Skin of body (tissue), 2 donors: ENCODE data around the gene LAPTM5. TPM values are rescaled to one million over a fixed set of nuclear protein-coding genes. Genes with fewer than 3 reads are reported as not detected.

Experiments
- DNase-seq: peaks from one replicate; lab custom pipeline; 2025; lab: John Stamatoyannopoulos, UW
- total RNA-seq: library from RNA; depleted of rRNA; stranded (reverse); fragments of >200 nt; gene quantifications from one replicate; pipeline ENCODE4 v1.2.3, GENCODE V29; 2014

The LAPTM5 gene
- total RNA-seq, 1 donor from 2014 or later = 16.8 TPM

DNA sequence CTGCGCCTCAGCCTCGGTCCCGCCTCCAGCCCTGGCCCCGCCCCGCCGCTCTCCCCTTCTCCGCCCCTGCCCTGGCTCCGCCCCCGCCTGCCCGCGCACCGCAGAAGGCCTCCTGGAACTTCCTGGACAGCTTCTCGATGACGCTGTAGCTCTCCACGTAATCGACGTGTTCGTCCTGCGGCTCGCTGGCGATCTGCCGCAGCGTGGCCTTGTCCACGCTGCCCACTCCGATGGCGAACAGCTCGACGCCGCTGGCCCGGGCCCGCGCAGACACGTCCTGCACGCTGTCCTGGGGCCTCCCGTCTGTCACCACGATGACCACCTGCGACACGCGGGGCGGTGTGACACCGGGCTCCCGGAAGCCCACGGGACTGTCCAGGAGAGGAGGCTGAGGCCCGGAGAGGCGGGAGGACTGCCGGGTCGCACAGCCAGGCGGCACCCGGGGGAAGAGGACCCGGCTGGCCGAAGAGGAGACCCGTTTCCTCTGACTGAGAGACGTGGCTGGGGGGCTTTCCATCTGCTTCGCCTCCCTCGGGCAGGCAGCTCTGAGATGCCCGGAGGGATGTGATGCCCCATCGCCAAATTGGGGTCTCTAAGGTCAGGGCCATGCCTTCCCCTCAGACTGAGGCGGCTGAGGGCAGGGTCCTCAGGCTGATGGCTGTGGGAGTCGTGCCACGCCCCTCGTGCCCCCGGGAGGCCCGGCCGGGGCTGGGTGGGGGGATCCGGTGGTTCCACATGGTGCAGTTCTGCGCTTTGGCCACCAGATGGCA is 38.8 kb downstream of the LAPTM5 start:
- peak; percentile 99 for DNase-seq

DNA sequence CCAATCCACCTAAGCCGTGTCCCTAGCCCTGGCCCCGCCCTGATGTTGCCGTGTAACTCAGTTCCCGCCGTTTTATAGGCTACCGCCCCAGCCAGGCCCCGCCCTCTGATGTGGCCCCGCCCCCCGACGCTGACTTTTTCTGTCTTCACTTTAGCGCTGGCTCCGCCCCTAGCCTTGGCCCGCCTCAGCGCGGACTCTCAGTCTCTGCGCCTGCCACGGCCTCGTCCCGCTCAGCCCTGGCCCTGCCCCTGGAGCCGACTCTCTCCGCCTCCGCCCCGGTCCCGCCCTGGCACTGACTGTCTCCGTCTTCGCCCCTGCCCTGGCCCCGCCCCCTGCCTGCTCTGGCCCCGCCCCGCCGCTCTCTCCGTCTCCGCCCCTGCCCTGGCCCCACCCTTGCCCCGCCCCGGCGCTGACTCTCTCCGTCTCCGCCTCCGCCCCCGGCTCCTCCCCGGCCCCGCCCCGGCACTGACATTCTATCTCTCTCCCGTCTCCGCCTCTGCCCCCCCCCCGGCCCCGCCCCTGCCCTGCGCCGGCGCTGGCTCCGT is 39.4 kb downstream of the LAPTM5 start:
- peak; percentile 99 for DNase-seq

DNA sequence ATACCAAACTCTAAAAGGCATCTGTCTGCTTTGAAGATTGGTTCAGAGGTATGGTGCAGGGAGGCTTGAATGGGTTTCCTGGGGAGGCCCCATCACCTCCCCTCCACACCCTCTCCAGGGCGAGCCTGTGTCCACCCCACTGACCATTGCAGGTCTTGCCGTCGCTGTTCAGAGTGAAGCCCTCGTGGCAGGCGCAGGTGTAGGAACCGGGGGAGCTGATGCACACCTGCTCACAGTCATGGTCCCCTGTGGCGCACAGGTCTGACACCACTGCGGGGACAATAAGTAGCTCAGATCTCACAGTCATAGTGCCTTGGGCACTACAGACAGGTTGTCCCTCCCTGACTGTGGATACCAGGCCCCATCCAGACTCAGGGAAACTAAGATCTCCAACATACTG is 40.9 kb downstream of the LAPTM5 start:
- DNase-seq = peak; percentile 26

DNA sequence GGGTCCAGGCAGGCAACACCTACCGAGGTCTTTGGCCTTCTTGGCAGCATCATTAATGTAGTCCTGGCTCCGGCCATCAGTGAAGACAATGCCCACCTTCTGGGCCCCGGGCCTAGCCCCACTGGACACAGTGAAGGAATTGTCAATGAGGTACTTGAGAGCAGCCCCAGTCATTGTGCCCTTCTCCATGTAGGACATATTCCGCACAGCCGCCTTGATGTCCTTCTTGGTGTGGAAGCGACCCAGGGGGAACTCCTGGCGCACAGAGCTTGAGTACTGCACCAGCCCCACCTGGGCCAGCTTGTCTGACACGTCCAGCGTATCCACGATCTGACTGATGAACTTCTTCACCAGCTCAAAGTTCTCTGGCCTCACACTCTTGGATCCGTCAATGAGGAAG is 41.7 kb downstream of the LAPTM5 start:
- no peak for DNase-seq

DNA sequence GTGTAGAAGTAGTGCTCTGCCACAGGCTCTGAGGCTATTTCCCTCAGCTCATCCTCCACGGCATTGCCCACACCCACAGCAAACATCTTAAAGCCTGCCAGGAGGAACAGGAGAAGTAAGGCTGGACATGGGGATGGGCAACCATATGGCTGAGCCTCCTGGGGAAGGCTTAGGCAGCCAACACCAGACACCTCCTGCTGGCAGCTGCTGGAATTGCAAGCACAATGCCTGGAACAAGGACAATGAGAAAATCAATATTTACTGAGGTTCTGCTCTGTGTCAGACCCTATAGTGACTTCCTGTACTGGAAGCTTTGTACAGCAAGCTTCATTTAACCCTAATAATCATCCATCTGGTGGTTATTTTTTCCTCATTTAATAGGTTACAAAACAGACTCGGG is 42.4 kb downstream of the LAPTM5 start:
- no peak for DNase-seq

DNA sequence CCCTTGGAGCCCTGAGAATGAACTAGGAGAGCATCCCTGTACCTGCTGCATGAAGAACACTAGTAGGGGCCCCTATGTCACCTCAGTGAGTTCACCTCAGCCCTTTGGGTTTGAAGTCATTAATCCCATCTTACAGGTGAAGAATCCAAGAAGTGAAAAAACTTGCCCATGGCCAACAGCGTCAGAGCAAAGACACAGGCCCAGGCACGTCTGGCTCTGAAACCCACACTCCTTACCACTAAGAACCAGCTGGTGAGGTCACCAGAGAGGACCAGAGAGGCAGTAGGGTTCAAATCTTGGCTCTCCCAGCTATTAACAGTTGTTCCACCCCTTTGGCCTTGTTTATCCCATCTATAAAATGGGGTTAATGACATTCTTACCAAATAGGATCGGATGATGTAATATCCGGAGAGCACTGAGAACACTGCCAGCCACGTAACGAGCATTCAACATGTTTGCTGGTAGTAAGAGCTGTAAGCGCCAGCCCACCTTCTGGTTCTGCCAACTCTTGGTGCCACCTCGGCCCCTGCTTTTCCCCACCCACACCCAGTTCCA is 43.0 kb downstream of the LAPTM5 start:
- DNase-seq = no peak

DNA sequence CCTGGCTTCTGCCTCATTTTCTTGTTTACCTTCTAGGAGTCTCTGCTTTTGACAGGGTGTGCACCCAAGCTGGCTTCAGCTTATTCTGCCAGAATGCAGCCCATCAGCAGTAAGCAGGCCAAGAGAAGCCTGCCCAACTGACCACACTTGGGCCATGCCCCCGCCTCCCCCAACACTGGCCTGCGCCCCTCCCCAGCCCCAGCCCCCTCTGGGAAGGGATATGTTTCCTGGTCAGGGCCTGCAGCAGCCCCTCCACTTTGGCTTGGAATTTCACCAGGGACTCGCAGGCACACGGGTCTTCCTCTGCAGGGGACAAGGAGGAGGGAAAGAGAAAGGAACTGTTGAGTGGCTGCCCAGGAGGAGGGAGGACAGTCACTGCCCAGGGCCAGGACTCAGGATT is 43.5 kb downstream of the LAPTM5 start:
- DNase-seq = no peak

DNA sequence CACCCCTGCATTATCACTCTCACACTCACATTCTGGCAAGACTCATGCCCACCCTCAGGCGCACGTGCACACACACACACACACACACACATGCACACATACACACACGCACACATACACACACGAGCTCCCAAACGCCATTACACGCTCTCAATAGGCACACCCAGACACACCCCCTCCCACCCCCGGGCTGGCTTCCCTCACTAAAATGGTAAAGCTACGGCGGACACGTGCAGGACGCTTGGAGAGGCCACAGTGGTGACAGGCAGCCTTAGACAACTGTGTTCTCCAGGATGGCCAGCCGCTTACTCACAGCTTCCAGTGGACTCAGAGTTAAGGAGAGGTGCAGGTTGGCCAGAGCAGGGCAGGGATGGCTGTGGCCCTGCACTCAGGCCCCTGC is 44.3 kb downstream of the LAPTM5 start:
- DNase-seq = no peak

DNA sequence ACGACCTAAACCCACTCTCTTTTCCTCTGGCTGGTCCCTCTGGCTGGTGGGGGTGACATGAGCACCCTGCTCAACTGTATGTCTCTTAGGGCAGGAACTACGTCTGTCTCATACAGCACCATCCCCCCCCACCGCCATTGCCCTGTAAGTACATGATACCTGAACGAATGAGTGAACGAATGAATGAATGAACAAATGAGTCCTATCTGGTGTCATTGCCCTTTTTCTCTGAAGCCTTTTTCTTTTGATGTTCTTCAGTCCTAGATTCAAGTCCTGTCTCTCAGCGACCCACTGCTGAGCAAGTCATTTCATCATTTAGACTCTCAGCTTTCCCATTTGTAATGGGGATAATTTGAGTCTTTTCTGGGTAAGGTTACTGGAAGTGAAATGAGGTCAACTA is 45.0 kb downstream of the LAPTM5 start:
- DNase-seq = no peak

DNA sequence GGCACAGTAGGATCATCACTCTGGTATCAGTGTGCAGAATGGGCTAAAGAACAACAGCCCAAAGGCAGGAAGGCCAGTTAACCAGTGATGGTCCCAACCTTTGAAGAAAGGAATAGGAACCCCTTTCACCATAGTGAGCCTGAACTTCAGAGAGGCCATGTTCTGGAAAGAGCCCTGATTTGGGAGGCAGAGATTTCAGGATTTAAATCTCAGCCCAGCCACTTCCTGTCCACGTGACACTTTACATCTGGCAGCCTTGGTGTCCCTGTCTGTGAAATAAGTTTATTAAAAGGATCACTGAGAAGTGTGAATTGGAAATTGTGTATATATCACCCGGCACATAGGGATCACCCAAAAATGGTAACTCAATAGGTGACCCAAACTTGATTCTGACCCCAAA is 47.2 kb downstream of the LAPTM5 start:
- DNase-seq = no peak

DNA sequence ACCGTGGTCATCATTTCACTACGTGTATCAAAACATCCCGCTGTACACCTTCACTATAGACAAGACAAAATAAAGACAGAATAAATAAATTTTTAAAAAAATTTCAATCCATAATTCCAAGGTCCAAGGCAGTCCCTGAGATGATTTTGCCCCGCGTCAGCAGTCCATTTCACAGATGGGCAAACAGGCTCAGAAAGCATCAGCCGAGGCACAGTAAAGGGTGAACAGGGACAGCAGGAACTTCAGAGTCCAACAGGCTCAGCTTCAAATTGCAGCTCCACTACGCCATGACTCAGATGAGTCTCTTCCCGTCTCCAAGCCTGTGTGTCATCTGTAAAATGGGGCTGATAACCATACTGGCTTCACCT is 49.2 kb downstream of the LAPTM5 start:
- no peak for DNase-seq

DNA sequence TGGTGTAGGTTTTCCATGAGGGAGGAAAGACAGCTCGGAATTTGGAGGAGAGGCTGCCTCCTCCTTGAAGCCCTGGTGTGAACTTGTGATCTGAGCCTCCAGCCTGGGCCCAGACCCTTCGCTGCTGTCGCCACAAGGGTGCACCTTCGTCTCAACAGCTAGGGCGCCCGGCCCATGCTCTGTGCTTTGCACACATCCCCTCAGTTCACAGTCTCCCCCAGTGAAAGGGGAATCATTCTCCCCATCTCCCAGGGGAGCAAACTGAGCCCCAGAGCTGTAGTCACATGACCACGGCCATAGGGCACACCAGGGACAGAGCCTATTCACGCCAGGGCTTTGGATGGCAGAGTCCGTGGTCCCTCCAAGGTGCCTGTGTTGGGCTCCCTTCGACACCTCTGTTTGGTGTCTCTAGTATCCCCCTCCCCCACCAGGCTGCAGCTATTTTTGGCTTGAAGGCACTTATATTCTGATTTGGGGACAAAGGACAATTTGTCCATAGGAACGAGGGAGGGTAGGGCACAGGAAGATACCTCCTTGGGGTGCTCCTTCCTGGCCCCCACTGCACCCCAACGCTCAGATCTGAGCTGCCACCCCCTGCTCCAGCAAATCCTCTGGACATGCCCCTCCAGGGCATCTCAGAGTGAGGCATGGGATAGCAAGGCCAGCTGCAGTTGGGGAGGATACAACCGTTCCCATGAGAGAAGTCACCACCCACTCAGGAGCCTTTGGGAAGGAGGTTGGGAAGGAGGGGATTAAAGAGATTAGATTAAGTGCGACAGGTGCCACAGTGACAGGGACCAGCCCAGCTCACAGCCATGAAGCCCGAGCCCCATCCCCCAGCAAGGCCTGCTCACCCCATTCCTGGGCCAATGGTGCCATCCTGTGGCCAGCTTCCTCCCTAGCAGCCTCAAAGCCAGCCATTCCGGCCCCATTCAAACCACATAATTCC is 49.9 kb downstream of the LAPTM5 start:
- DNase-seq = peak; percentile 34

DNA sequence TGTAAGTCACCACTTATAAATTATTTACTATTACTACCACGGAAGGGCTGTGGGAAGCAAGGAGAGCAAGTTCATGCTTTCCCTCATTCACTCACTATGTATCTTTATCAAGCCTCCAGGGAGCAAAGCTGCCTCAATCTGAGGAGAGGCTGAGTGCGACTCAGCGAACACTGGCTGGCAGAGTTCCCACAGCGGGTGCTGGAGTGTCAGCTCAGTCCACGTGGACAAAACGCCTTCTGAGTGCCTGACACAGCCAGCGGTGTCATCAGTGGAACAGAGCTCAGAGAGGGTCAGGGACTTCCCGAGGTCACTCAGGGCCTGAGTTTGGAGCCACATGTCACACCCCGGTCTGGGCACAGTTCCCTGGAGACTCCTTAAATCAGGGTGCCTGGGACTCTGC is 51.0 kb downstream of the LAPTM5 start:
- DNase-seq = no peak

DNA sequence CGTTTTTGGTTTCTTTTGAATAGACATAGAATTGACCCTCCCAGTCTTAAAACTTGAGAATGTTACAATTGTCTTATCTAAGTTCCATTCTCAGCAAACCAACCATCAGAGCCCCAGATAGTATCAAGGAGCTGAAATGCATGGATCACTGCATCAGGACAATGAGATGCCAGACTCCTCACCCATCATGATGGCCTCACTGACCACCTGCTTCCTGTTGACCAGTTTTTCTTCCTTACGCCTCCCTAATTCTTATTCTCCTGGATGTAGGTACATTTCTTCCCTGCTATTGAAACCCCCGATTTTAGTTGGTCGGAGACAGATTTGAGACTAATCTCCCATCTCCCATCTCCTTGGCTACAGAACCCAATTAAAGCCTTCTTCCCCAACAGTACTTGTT is 51.9 kb downstream of the LAPTM5 start:
- DNase-seq = no peak

DNA sequence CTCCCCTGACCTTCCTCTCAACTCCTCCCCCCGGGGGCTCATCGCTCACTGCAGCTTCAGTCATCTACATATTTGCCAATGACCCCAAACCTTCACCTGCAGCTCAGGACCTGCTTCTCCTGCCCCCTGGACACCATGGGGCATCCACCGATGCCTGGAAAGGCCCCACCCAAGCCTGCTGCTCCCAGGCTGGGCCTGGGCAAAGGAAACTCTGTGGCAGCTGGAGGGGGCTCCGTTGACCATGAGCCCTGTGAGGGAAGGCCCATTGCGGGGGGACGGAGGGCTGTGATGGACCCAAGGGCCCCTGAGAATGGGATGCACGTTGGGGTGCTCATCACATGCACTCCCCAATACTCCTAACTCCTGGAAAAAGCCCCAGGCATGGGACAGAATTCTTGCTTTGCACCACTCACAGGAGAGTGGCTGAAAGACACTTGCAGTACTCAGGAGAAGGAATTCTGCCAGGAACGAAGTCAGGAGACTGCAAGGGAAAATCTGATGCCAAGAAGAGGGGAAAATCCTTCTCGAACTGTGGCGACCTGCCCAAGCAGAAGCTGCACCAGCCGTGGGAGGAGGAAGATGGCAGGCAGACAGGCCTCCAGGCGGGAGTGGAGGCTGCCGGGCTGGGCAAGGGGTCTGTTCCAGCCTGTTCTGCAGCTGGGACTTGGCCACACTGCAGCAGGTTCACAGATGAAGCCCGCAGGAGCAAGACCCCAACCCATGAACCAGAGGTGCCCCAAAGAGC is 52.6 kb downstream of the LAPTM5 start:
- DNase-seq = no peak

DNA sequence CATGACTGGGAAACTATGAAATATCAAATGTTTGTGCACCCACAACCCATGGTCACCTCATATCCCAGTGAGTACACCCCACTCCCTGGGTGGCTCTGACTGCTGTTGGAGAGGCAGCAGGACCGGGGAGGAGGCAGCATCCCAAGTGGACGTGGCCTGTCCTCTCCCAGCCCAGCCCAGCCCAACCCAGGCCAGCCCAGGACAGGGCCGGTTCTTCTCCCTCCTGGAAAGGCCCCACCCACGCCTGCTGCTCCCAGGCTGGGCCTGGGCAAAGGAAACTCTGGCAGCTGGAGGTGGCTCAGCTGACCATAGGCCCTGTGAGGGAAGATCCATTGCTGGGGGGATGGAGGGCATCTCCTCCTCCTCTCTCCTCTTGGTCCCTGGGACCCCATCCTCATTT is 53.3 kb downstream of the LAPTM5 start:
- no peak for DNase-seq

DNA sequence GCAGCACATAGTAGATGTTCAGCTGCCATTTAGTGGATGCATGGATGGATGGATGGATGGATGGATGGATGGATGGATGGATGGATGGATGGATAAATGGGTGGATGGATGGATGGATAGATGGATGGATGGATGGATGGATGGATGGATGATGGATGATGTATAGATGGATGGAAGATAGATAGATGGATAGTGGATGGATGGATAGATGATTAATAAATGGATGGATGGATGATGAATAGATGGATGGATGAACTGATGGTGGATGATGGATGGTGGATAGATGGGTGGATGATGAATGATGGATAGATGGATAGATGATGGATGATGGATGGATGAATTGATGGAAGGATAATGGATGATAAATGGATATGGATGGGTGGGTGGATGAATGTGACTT is 54.8 kb downstream of the LAPTM5 start:
- DNase-seq = no peak

DNA sequence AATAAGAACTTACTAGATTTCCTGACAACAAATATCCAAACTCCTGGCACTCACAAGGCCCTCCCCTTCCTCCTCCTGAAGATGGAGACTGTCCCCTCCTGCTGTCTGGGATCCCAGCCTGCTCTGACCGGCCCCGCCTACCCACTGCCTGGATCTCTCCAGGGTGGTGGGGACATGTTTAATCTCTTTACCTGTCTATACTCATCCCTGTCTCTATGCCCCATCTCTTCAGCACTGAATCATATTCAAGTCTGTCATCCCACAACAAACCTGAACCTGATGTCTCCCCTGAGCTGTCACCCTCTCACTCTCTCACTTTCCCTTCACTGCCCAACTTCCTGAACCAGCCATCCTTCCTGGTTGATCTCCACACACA is 56.3 kb downstream of the LAPTM5 start:
- DNase-seq = no peak

DNA sequence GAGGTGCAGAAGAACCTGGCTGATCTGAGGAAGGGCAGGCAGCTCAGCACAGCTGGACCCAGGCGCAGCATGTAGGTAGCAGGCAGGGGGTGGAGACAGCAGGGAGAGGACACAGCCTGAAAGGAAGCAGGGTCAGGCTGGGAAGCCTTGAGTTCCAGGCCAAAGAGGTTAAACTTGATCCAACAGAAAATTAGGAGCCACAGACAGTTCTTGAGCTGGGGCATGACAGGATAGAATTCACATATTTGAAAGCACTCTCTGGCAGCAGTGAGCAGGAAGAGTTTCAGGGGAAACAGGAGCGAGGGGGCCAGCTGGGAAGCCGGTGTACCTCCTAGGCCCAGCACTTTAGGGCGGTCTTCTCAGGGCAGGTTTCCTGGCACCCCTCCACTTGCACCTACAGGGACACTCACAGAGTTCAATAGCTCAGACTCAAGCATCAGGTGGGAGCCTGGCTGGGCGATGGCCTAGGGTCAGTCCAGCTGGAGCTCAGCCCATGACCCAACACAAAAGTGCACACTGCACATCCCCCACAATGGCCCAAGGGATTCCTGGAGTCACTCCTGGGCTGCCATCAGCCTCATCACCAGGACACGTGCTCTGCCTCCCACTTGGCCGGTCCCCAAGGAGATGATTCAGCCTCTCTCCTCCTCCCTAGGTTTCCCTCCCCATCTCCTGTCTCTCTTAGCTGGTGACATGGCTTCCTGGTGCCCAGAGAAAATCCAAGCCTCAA is 56.9 kb downstream of the LAPTM5 start:
- no peak for DNase-seq

DNA sequence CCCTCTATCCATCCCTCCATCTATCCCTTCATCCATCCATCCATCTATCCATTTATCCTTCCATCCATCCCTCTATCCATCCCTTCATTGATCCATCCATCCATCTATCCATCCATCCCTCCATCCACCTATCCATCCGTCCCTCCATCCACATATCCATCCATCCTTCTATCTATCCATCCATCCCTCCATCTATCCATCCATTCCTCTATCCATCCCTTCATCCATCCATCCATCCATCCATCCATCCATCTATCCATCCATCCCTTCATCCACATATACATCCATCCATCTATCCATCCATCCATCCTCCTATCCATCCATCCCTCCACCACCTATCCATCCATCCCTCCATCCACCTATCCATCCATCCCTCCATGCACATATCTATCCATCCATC is 57.8 kb downstream of the LAPTM5 start:
- DNase-seq = no peak
